ENCODE data around the gene ANK3.

The ANK3 gene

GRCh38 chr10:60389413-60390025 is at the start of gene ANK3:
TSS of gene ANK3 (minus strand) at chr10:60389875. CDS start at chr10:60389538, 337 bp downstream.
- DNase-seq (ENCODE audit: low read depth in 2 of 2) = no peak

- no peak for DNase-seq (ENCODE audit: low read depth in 2 of 2)
Measured at GRCh38 chr10:60434418-60435046, 44.9 kb upstream of the ANK3 start.

GRCh38 chr10:60433684-60434083 is 44.0 kb upstream of the ANK3 start:
- DNase-seq (ENCODE audit: low read depth in 2 of 2) = no peak

- DNase-seq (ENCODE audit: low read depth in 2 of 2) = no peak
Measured at GRCh38 chr10:60430836-60431597, 41.3 kb upstream of the ANK3 start.

GRCh38 chr10:60430017-60430416 is 40.3 kb upstream of the ANK3 start:
- no peak for DNase-seq (ENCODE audit: low read depth in 2 of 2)

- no peak for DNase-seq (ENCODE audit: low read depth in 2 of 2)
Measured at GRCh38 chr10:60429084-60429849, 39.6 kb upstream of the ANK3 start.

- DNase-seq (ENCODE audit: low read depth in 2 of 2) = no peak
Measured at GRCh38 chr10:60428387-60428737, 38.7 kb upstream of the ANK3 start.

- DNase-seq (ENCODE audit: low read depth in 2 of 2) = no peak
Measured at GRCh38 chr10:60427709-60428386, 38.2 kb upstream of the ANK3 start.

GRCh38 chr10:60427148-60427547 is 37.5 kb upstream of the ANK3 start:
- no peak for DNase-seq (ENCODE audit: low read depth in 2 of 2)

GRCh38 chr10:60426425-60426824 is 36.8 kb upstream of the ANK3 start:
- DNase-seq (ENCODE audit: low read depth in 2 of 2) = no peak

- no peak for DNase-seq (ENCODE audit: low read depth in 2 of 2)
Measured at GRCh38 chr10:60425392-60426110, 35.9 kb upstream of the ANK3 start.

- DNase-seq (ENCODE audit: low read depth in 2 of 2) = no peak
Measured at GRCh38 chr10:60424971-60425370, 35.3 kb upstream of the ANK3 start.

GRCh38 chr10:60423920-60424319 is 34.2 kb upstream of the ANK3 start:
- DNase-seq (ENCODE audit: low read depth in 2 of 2) = no peak

- no peak for DNase-seq (ENCODE audit: low read depth in 2 of 2)
Measured at GRCh38 chr10:60422809-60423208, 33.1 kb upstream of the ANK3 start.

- DNase-seq (ENCODE audit: low read depth in 2 of 2) = no peak
Measured at GRCh38 chr10:60420991-60421894, 31.6 kb upstream of the ANK3 start.

GRCh38 chr10:60419249-60419648 is 29.6 kb upstream of the ANK3 start:
- DNase-seq (ENCODE audit: low read depth in 2 of 2) = no peak

GRCh38 chr10:60417901-60418300 is 28.2 kb upstream of the ANK3 start:
- DNase-seq (ENCODE audit: low read depth in 2 of 2) = no peak

GRCh38 chr10:60417024-60417423 is 27.3 kb upstream of the ANK3 start:
- no peak for DNase-seq (ENCODE audit: low read depth in 2 of 2)

GRCh38 chr10:60414877-60415585 is 25.4 kb upstream of the ANK3 start:
- no peak for DNase-seq (ENCODE audit: low read depth in 2 of 2)
